Endodermal cell (in vitro differentiated cells): ENCODE results near the gene CYP4F12. TPM values are rescaled to one million over a fixed set of nuclear protein-coding genes. Genes with fewer than 3 reads are reported as not detected.

Experiments
- DNase-seq: peaks from one replicate; pipeline ENCODE4 v3.0.0-alpha.2; 2017
- H3K27ac ChIP-seq: 2 replicates; pipeline ENCODE4 v1.5.1; 2013; ENCODE audit warnings: mild to moderate bottlenecking, low read depth, low read length, moderate library complexity
- H3K27me3 ChIP-seq: 2 replicates; pipeline ENCODE4 v1.6.1; 2013; ENCODE audit warnings: mild to moderate bottlenecking, low read length, moderate library complexity; ENCODE audit not compliant: insufficient read depth, control insufficient read depth, poor library complexity, severe bottlenecking
- H3K36me3 ChIP-seq: 2 replicates; pipeline ENCODE4 v1.7.0; 2013; ENCODE audit warnings: mild to moderate bottlenecking, low read length, moderate library complexity; ENCODE audit not compliant: control insufficient read depth, insufficient read depth
- H3K4me1 ChIP-seq: one replicate; pipeline ENCODE4 v1.7.0; 2013; ENCODE audit warnings: low read length; ENCODE audit not compliant: control insufficient read depth, insufficient read depth
- H3K4me3 ChIP-seq: 2 replicates; pipeline ENCODE4 v1.5.1; 2013; ENCODE audit warnings: mild to moderate bottlenecking, low read length, moderate library complexity
- H3K9ac ChIP-seq: 2 replicates; pipeline ENCODE4 v1.6.1; 2013; ENCODE audit warnings: mild to moderate bottlenecking, low read length, moderate library complexity; ENCODE audit not compliant: poor library complexity, severe bottlenecking; ENCODE audit errors: extremely low read depth
- H3K9me3 ChIP-seq: 2 replicates; pipeline ENCODE4 v1.6.1; 2013; ENCODE audit warnings: mild to moderate bottlenecking, low read length, moderate library complexity; ENCODE audit not compliant: control insufficient read depth
- H3K27ac Mint-ChIP-seq: 2 replicates; pipeline ENCODE4 v1.8.0; 2020; ENCODE audit warnings: mixed read lengths
- H3K27me3 Mint-ChIP-seq: 2 replicates; pipeline ENCODE4 v1.8.0; 2021; ENCODE audit warnings: mild to moderate bottlenecking, mixed read lengths; ENCODE audit not compliant: insufficient read depth
- H3K36me3 Mint-ChIP-seq: 2 replicates; pipeline ENCODE4 v1.8.0; 2020; ENCODE audit warnings: low read depth, mixed read lengths
- H3K4me1 Mint-ChIP-seq: 2 replicates; pipeline ENCODE4 v1.8.0; 2020; ENCODE audit warnings: mixed read lengths
- H3K4me3 Mint-ChIP-seq: 2 replicates; pipeline ENCODE4 v1.8.0; 2020; ENCODE audit warnings: mild to moderate bottlenecking, moderate library complexity, mixed read lengths
- H3K9me3 Mint-ChIP-seq: 2 replicates; pipeline ENCODE4 v1.8.0; 2020; ENCODE audit warnings: mild to moderate bottlenecking, mixed read lengths
- CTCF ChIP-seq: fragments of 200-600 bp; sonication (generic); conservative IDR thresholded peaks from 2 replicates; pipeline ENCODE4 v1.5.0; 2021; ENCODE audit warnings: antibody characterized with exemption, mild to moderate bottlenecking
- WGBS, 2 experiments: methylation state at CpG; one replicate each; pipeline versions ENCODE4 v1.1.5 to v1.1.7; 2013; ENCODE audit warnings: missing lambda C conversion rate in 2 of 2, mixed read lengths in 1 of 2; ENCODE audit not compliant: insufficient coverage in 1 of 2, insufficient read length in 1 of 2; 5-methylcytosine and 5-hydroxymethylcytosine counted together
- total RNA-seq, 2 donors: library from RNA; stranded (reverse); fragmentation: NEBNext Ultra II Directional in 1 of 2; extraction: Animal tissue kit (Norgen Biotek cat#: 25700) in 1 of 2; gene quantifications; 2 replicates in 1 of 2; 3 replicates in 1 of 2; pipeline ENCODE4 v1.2.1, GENCODE V29; 2021

The CYP4F12 gene
- total RNA-seq, 2 donors from 2014 or later = not detected

GRCh38 chr19:15639596-15639995, 33.3 kb upstream of the CYP4F12 start:
- Mint-ChIP-seq H3K4me1 (no peaks in the 10 kb centered on the region), H3K27ac (no peak overlapping the region), H3K36me3 (no peaks in the 10 kb centered on the region), H3K9me3 (peaks cover 92% of the 10 kb centered on the region), H3K27me3 (no peaks in the 10 kb centered on the region), H3K4me3 (no peak overlapping the region)
- Histone ChIP-seq H3K27ac (no peak overlapping the region), H3K9ac (no peak overlapping the region), H3K4me1 (no peaks in the 10 kb centered on the region), H3K9me3 (peaks cover 67% of the 10 kb centered on the region), H3K4me3 (no peak overlapping the region), H3K27me3 (no peaks in the 10 kb centered on the region), H3K36me3 (no peaks in the 10 kb centered on the region)
- no peak for DNase-seq
- no peak for TF ChIP-seq CTCF

- Histone ChIP-seq H3K27ac (no peak within 1 kb of the TSS), H3K4me3 (no peak within 1 kb of the TSS), H3K9ac (no peak within 1 kb of the TSS), H3K27me3 (no peaks in the 10 kb centered on the region), H3K36me3 (no peaks in the 10 kb centered on the region), H3K9me3 (peaks cover 68% of the 10 kb centered on the region), H3K4me1 (no peaks in the 10 kb centered on the region)
- no peak for TF ChIP-seq CTCF
- no peak for DNase-seq
- Mint-ChIP-seq H3K4me3 (no peak within 1 kb of the TSS), H3K9me3 (peaks cover 92% of the 10 kb centered on the region), H3K4me1 (no peaks in the 10 kb centered on the region), H3K36me3 (no peaks in the 10 kb centered on the region), H3K27me3 (no peaks in the 10 kb centered on the region), H3K27ac (no peak within 1 kb of the TSS)
- WGBS, 2 experiments = 61 to 70% methylated on average over 4 to 6 of the region's 6 CpGs
Observed at GRCh38 chr19:15640294-15640903, 32.5 kb upstream of the CYP4F12 start, which contains the start of gene CYP4F3. TSS of gene CYP4F3 (plus strand) at chr19:15640897. CDS start at chr19:15641416, 519 bp downstream.

- Histone ChIP-seq H3K9ac (no peak overlapping the region), H3K4me3 (no peak overlapping the region), H3K27ac (no peak overlapping the region), H3K4me1 (no peaks in the 10 kb centered on the region), H3K9me3 (peaks cover 69% of the 10 kb centered on the region), H3K36me3 (no peaks in the 10 kb centered on the region), H3K27me3 (no peaks in the 10 kb centered on the region)
- H3K36me3 Mint-ChIP-seq = no peaks in the 10 kb centered on the region
- DNase-seq = no peak
- H3K27ac Mint-ChIP-seq = no peak overlapping the region
- peaks cover 92% of the 10 kb centered on the region for H3K9me3 Mint-ChIP-seq
- H3K4me1 Mint-ChIP-seq = no peaks in the 10 kb centered on the region
- no peak overlapping the region for H3K4me3 Mint-ChIP-seq
- WGBS, 2 experiments = 58 to 64% methylated on average over 6 to 12 of the region's 12 CpGs
- no peaks in the 10 kb centered on the region for H3K27me3 Mint-ChIP-seq
- TF ChIP-seq CTCF = no peak
Observed at GRCh38 chr19:15640904-15641597, 31.8 kb upstream of the CYP4F12 start.
